Ovary (tissue), 3 donors: ENCODE results near the gene NFATC2IP.

Experiments
- EP300 ChIP-seq: sonication (generic); formaldehyde crosslinking; IDR thresholded peaks from one replicate; pipeline ENCODE4 v1.6.1; 2017; ENCODE audit warnings: antibody characterized with exemption
- POLR2A ChIP-seq: fragments of 450-650 bp; IDR thresholded peaks from one replicate; pipeline ENCODE4 v1.6.1; 2017; ENCODE audit warnings: antibody characterized with exemption, mild to moderate bottlenecking, moderate library complexity
- TF ChIP-seq, protein P1 (sequence below), 3 donors: fragments of 450-650 bp in 2 of 3; fragments of 200-600 bp in 1 of 3; IDR thresholded peaks; one replicate each; pipeline versions ENCODE4 v1.5.1 to v1.8.0; 2016 to 2022; ENCODE audit warnings: antibody characterized with exemption in 3 of 3, mild to moderate bottlenecking in 1 of 3
- donor health status: DM: no; HTN: no; CAD: no.

DNA sequence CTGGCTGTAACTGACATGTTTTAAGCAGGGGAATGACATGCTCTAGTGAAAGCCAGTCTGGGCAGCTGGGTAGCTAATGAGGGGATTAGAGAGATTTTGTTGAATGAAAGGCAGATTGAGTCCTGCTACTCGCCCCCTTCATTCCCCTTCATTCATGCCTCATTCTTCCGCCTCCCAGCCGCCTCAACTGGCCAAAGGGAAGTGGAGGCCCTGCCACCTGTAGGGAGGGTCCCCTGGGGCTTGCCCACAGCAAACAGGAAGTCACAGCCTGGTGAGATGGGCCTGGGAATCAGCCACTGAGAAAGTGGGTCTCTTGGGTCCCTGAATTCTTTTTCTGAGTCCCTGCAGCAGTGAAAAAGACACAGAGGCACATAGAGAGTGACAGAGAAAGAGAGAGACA lies 20.1 kb upstream of the NFATC2IP start:
- no peak for TF ChIP-seq POLR2A
- TF ChIP-seq, protein P1, sequence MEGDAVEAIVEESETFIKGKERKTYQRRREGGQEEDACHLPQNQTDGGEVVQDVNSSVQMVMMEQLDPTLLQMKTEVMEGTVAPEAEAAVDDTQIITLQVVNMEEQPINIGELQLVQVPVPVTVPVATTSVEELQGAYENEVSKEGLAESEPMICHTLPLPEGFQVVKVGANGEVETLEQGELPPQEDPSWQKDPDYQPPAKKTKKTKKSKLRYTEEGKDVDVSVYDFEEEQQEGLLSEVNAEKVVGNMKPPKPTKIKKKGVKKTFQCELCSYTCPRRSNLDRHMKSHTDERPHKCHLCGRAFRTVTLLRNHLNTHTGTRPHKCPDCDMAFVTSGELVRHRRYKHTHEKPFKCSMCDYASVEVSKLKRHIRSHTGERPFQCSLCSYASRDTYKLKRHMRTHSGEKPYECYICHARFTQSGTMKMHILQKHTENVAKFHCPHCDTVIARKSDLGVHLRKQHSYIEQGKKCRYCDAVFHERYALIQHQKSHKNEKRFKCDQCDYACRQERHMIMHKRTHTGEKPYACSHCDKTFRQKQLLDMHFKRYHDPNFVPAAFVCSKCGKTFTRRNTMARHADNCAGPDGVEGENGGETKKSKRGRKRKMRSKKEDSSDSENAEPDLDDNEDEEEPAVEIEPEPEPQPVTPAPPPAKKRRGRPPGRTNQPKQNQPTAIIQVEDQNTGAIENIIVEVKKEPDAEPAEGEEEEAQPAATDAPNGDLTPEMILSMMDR (IDR thresholded peaks at IDR 0.05), result no peak
- TF ChIP-seq EP300, result no peak
